Activated CD4-positive, CD25-positive, alpha-beta regulatory T cell (primary cell): ENCODE measurements around the gene KLHL17.
"Not testable (repeated sequence)": the region's sequence is repeated elsewhere in the genome, so short reads cannot be mapped to it uniquely, and the experiment has no call there.

Experiments
- DNase-seq, 4 experiments: peaks; one replicate each; lab custom pipeline; 2025; lab: John Stamatoyannopoulos, UW

The KLHL17 gene

DNA sequence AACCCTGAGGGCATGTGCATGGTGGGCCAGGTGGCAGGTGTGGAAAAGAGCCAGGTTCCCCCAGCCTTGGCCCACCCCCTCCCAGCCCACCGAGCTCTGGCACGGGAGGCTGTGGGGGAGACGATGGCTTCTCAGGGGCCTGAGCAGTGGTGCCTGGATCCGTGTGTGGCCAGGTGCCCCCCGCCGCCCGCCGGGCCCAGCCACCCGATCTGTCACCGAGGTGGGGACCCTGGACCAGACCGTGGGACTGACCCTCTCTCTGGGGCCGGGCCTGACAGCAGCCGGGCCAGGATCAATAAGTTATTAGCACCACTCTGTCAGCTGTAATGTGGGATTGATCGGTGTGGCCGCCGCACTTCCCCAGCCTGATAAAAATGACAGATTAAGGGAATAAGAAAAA lies 22.9 kb upstream of the KLHL17 start:
- no peak for DNase-seq

DNA sequence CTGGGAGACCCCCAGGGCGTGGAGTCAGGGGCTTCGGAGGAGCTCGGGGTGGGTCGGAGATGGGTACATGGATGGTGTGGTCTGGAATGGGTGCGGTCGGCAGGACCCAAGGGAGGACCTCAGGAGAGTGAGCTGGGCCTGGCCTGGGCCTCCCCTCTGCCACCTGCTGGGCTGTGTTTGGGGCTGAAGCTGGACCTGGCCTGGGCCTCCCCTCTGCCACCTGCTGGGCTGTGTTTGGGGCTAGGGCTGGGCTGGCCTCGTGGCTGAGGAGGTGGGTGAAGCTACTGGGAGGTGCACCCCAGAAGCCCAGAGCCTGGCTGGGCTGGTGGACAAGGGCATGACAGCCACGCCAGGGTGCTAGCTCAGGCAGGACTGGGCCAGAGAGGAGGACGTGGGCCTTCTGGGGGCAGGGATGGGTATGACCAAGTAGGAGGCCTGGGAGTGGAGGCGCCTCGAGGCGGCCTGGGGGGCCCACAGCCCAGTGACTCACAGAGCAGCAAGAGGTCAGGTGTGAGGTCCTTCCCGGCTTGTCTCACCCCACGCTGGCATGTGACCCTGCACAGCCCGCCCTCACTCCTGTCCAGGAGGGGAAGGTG lies 22.2 kb upstream of the KLHL17 start:
- DNase-seq: no peak

DNA sequence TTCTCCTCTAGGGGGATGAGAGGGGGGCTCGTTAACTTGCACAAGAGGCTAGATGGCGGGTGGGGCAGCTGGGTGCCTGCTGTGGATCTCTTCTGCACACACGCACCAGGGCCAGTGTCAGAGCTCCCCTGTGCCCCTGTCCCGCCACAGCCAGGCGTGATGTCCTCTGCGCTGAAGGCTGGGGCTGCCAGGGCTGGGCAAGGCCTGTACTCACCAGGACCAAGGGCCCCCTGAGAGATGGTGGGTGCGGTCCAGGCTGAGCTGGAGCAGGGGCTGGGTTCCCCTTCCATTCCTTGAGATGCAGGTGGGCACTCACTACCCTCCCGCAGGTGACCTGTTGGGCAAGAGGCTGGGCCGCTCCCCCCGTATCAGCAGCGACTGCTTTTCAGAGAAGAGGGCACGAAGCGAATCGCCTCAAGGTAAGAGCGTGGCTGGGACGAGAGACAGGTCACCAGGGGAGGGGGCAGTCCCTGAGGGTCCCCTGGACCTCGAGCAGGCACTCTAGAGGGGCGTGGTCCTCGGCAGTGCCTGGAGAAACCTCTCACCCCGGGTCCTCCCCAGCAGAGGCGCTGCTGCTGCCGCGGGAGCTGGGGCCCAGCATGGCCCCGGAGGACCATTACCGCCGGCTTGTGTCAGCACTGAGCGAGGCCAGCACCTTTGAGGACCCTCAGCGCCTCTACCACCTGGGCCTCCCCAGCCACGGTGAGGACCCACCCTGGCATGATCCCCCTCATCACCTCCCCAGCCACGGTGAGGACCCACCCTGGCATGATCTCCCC lies 21.5 kb upstream of the KLHL17 start:
- no peak for DNase-seq

DNA sequence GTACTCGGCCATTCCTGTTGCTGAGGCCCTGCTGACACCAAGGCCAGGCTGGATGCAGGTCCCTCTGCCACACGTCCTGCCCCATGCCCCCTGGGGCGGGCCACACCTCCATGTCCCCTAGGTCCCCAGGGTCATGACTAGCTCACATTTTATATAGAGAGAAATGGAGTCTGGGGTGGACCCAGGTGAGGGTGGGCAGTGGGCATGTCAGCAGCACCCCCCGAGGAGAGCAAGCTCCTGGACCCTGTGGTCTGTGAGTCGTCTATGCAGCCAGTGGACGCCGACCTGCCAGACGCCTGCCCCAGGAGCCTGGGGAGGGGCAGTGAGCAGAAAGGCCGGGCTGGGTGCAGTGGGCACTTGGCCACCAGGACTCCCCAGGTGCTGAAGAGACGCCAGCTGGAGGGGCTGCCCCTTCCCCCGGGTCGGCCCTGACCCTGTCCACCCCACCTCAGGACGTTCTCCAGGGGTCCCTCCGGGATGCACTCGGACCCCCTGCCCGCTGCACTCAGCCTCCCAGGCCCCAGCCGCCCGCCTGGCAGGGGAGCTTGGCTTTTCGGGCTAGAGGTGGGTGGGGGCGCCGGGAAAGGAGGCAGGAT lies 20.8 kb upstream of the KLHL17 start:
- DNase-seq: no peak

DNA sequence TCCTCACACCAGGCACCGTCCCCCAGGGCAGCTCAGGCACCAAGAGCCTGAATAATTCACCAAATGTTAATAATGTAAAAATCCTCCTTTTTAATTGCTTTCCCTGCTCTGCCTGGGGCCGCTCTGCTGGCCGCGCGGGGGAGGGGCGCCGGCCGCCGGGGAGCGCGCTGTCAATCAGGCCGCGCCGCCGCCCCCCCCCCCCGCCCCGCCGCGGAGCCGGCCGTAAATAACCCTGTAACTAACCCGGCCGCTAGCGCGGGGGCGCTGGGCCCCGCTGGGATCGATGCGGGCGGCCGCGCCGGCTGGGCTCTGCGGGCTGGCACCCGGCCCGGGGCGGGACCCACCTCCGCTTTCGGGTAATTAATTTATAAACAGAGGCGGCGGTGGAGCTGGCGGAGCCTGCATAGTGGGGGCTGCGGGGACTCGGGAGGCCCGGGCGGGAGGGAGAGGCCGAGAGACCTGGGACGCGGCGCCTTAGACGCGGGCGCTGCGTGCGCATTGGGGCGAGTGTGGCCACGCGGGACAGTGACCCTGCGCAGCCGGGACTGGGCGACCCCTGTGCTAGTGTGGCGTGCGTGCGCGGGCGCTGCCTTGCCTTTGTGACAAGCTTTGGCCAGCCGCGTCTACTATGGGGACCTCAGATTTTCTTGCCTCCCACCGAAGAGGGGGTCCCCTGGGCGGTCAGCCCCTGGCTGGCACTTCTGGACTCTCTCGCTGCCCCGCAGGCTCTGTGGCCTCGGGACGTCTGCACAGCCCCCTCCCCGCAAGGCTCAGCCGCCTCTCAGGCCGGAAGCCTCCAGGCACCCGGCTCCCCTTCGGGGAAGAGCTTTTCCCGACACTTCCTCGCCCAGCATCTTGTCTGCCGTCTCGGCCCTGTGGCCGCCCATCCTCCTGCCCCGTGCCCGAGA lies 20.0 kb upstream of the KLHL17 start:
- DNase-seq: no peak

DNA sequence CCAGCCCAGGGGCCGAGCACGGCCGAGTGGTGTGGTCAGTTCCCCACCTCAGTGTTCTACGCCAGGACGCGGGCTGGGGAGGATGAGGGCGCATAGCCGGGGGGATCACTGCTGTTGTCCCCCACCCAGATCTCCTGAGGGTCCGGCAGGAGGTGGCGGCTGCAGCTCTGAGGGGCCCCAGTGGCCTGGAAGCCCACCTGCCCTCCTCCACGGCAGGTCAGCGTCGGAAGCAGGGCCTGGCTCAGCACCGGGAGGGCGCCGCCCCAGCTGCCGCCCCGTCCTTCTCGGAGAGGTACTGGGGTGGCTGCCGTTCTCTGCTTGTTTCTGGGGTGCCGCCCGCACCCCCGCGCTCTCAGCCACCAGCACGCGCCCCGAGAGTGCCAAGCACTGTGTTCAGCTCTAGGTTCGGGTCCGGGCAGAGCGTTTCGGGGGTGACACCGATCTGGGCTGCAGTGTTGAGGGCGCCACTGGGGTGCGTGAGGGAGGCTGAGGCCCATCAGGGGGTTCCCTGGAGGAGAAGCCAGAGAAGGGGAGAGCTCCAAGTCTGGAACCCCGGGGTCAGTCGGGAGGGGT lies 19.3 kb upstream of the KLHL17 start:
- no peak for DNase-seq

DNA sequence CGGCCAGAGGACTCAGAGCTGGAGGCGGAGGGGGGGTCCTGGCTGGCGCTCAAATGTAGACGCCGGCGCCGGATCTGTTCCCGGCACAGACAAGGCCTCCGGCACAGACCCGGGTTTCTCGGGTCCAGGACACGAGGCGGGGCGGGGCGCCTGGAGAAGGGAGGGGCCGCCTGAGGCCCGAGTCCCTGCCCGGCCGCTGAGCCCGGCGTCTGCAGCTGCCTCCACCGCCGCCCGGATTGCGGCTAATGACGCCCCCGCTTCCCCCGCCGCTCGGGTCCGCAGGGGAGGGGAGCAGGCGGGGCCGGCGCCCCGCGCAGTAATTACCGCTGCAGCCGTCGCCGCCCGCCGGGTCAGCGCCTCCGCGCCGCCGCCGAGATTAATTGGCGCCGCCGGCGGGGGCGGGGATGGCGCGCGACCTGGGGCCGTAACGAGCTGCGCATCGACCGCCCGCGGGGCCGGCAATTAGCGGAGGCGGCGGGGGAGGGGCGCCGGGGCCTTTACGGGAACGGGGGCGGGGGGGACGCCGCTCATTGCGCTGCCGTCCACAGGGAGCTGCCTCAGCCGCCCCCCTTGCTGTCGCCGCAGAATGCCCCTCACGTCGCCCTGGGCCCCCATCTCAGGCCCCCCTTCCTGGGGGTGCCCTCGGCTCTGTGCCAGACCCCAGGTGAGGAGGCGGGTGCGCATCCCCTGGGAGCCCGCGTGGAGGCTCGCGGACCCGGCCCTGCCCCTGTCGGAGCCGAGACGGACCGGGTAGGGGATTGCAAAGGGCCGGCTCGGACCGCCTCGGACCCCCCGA lies 18.6 kb upstream of the KLHL17 start:
- DNase-seq: no peak

DNA sequence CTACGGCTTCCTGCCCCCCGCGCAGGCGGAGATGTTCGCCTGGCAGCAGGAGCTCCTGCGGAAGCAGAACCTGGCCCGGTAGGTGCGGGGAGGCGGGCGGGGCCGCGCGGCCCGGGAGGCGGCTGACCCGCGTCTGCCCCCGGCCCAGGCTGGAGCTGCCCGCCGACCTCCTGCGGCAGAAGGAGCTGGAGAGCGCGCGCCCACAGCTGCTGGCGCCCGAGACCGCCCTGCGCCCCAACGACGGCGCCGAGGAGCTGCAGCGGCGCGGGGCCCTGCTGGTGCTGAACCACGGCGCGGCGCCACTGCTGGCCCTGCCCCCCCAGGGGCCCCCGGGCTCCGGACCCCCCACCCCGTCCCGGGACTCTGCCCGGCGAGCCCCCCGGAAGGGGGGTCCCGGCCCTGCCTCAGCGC lies 18.0 kb upstream of the KLHL17 start:
- DNase-seq: no peak

DNA sequence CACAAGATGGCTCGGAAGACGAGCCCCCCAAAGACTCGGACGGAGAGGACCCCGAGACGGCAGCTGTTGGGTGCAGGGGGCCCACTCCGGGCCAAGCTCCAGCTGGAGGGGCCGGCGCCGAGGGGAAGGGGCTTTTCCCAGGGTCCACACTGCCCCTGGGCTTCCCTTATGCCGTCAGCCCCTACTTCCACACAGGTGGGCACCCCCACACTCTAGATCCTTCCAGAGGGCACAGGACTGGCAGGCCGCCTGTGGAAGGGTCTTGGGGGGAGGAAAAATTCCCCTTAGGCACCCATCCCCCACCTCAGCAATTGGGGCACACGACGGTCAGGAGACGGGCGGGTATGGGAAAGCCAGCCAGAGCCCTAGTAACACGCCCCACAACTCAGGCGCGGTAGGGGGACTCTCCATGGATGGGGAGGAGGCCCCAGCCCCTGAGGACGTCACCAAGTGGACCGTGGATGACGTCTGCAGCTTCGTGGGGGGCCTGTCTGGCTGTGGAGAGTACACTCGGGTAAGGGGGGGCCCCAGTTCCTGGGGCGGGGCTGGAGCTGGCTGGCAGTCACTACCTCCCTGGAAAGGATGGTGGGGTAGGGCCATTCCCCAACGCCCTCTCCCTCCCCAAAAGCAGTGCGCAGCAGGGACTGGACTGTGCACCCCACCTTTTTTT lies 17.4 kb upstream of the KLHL17 start:
- no peak for DNase-seq

DNA sequence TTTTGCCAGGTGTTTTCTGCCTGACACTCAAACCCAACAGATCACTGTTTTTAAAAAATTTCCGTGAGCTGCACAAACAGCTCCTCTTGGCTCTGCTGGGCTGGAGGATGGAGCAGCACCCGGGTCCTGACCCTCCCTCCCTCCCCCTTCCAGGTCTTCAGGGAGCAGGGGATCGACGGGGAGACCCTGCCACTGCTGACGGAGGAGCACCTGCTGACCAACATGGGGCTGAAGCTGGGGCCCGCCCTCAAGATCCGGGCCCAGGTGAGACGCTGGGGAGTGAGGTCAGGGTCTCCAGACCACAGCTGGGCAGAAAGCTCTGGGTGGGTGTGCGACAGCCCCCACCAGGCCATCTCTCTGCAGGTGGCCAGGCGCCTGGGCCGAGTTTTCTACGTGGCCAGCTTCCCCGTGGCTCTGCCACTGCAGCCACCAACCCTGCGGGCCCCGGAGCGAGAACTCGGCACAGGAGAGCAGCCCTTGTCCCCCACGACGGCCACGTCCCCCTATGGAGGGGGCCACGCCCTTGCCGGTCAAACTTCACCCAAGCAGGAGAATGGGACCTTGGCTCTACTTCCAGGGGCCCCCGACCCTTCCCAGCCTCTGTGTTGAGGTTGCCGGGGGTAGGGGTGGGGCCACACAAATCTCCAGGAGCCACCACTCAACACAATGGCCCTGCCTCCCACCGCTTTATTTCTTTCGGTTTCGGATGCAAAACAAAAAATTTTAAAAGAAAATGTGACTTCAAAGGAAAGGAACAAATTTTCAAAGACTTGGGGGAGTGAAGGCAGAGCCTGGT lies 16.6 kb upstream of the KLHL17 start:
- no peak for DNase-seq

DNA sequence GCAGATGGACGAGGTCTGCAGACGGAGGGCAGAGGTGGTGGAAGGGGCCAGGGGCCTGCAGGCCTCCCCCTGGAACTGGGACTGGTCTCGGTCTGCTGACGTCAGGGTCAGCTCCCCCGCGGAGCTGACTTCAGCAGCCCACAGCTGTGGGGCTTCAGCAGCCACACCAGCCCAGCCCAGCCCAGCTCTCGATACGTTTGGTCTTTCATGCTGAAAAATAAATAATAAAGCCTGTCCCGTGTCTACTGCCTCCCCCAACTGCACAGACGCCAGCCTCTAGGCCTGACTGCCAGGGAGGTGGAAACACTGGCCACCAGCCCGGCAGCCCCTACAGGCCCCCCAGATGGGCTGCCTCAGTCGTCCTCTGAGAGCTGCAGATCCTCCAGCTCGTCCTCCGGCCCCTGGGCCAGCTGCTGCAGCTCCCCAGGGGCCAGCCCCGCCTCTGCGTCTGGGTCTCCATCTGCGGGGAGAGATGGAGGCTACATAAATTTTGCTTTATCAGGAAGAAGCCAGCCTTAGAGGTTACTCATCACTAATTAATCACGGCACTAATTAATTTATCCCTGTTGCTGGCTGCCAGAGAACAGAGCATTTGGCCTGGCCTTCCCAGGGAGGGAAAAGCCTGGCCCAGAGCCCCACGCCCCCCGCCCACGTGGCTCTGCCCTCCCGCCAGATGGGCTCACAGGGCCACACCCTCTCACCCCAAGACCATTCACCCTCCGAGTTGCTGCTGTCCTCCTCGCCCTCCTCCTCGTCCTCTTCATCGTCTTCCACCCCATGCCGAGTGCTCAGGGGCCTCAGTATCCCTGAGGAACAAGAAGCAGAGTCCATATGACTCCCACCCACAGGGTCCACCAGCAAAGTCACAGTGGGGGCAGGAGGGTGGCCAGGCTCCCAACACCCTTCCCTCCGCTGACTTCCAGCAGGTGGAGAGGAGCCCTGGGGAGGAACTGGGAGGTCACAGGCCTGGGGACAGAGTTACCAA lies 15.8 kb upstream of the KLHL17 start:
- no peak for DNase-seq

DNA sequence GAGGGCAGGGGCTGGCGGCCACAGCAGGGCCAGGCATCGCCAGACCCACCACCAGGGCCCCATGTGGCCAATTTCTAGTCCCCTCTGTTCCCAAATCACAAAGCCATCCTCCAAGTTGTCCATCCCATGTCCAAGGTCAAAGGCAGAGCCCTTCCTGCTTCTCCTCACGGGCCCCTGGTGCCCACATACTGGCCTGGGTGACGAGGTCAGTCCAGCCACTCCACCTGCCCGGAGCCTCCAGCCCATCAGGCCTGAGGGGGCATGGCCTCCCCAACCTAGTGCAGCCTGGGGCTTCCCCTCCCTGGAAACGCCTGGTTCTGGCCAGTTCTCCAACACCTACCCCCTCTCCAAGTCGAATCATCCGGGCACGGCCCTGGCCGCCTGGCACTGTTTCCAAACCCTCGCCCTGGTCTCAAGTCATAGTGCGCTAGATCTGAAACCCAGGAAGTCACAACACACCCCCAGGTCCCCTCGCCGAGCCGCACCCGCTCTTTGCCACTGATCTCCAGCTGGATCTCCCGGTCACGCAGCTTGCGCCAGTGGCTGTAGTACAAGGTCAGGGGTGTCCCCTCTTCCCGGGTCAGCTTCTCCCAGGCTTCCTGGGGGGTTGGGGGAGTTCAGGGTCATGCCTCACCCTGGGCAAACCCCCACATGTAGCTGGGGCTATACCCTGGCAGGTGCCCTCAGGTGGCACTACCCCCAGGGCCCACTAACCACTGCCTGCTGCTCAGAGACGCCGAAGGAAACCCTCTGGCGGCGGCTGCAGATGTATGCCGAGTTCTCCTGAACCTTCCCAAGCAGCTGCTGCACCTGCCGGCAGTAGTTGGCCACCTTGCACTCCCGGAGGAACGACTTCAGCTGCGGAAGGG lies 14.5 kb upstream of the KLHL17 start:
- no peak for DNase-seq

DNA sequence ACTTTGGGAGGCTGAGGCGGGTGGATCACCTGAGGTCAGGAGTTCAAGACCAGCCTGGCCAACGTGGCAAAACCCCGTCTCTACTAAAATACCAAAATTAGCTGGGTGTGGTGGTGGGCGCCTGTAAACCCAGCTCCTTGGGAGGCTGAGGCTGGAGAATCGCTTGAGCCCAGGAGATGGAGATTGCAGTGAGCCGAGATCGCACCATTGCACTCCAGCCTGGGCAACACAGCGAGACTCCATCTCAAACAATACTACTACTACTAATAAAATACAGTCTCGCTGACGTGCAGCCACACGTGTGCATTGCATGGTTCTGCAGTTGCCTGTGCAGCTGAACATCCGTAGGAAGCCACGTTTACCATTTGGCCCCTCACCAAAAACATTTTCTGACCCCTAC lies 13.6 kb upstream of the KLHL17 start:
- DNase-seq: not testable (repeated sequence)

DNA sequence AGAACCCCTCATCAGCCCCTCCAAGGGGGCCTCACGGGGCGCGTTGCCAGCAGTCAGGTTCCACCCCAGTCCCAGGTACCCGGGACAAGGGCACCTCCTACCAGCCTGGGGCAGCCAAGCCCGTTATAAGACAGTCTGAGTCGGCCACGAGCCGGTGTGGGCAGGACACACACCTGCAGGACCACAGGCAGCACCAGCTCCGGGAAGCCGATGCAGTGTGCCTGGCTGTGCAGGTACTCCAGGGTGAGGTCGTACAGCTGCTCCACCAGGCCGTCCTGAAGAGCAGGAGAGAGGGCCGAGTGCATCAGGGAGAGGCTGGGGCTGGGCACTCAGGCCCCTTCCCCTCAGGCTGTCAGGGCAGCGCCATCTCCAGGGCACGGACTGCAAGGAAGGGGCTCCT lies 12.4 kb upstream of the KLHL17 start:
- DNase-seq: no peak

DNA sequence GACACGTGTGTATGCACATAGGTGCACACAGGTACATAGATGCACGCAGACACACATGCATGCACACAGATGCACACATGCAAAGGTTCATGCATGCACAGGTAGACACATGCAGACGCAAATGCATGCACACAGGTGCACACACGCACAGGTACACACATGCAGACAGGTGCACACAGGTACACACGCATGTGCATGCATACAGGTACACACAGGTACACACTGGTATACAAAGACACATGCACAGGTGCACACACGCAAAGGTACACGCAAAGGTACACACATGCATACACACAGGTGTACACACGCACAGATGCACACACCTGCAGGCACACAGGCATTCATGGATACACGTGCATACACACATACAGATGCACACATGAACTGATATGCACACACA lies 10.1 kb upstream of the KLHL17 start:
- no peak for DNase-seq

DNA sequence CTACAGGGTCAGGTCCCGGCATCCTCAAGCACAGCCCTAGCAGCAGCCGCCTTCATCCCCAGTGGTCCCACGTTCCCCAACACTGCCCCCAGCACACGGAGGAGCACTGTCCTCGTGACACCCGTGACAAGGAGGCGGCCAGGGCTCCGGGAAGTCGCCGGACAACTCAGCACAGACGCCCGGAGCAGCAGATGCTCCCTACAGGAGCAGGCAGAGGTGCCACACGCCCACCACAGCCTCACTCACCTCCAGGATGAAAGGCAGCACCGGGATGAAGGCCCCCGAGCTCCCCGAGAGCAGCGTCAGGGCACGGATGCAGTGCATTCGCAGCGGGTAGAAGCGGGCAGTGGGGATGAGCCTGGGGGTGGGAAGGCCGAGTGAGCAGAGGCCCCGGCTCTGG lies 9.5 kb upstream of the KLHL17 start:
- no peak for DNase-seq

DNA sequence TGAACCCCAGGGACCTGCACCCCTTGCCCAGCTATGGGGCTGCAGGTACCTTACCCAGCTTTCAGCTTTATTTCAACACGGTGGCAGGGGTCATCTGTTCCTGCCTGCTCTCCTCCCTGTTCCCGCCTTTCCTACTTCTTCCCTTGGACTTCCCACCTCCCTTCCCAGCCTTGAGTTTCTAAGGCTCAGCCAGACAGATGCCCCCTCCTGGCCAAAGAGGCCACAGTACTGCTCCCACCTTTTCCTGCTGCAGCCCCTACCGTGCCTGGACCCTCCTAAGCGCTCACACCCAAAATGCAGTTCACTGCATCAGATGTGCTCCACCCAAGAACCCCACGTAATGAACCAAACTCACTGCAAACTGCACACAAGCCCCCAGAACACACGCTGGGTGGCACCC lies 9.0 kb upstream of the KLHL17 start:
- DNase-seq: no peak

DNA sequence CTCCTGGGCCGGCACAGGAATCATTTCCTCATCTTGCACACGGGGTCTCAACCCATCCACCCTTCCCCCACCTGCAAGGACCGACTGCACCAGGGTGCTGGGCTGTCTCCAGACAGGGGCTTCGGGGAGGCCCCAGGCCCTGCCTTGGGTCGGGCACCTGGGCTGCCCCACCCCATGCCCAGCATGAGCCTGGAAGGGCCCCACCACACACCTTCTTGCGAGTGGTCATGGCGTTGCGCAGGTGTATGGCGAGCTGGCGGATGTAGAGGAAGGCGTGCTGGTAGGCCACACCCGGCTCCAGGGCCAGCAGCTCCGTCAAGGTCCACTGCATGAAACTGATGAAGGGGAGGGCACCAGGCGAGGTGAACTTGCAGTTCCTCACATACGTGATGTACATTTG lies 8.2 kb upstream of the KLHL17 start:
- DNase-seq: no peak
